Fibroblast of lung (primary cell): ENCODE results near the gene MBL2.

ENCODE experiments used
- EZH2 ChIP-seq: IDR thresholded peaks from 2 replicates; pipeline ENCODE4 v1.5.1; 2012; ENCODE audit warnings: low read length, control low read depth, mild to moderate bottlenecking; ENCODE audit errors: missing control alignments
- TF ChIP-seq, protein P1 (sequence below), 2 donors: IDR thresholded peaks in 1 of 2; conservative IDR thresholded peaks in 1 of 2; 1 replicate in 1 of 2; 2 replicates in 1 of 2; pipeline ENCODE4 v1.5.1; 2011 to 2012; ENCODE audit warnings: low read length in 2 of 2, control low read depth in 1 of 2, inconsistent platforms in 1 of 2, low read depth in 1 of 2, mild to moderate bottlenecking in 1 of 2

DNA sequence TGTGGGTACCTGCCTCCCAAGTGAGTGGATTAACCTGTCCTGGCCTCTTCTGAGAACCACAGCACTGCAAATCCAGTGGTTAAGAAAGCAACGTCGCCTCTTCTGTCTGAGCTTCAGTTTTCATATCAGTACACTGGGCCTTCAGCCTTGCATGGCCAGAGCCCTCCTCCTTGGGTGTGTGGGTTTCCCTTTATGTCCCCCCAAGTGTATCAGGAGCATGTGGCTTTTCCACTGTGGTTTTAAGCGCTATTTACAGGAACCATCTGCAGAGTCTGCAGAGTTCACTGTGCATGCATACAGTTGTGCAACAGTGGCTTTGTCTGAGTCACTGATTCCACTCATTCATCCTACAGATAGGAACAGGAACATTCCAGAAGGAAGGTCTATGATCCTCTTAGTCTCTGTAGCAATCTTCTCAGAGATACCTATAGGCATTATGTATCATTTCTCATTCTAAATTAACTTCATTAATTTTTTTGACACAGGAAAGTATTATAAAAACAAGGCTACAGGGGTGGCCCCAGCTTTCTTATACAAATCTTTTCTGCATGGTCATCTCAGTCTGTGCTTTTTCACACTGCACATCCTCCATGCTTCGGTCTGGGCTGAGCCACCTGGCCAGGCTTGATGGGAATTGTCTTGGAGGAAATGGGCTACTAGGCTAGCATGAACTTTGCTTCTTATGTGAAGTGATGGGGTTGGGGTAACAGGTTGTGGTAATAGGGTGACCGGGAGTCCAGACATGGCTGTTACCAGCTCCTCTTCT is 17.1 kb downstream of the MBL2 start:
- TF ChIP-seq, protein P1, sequence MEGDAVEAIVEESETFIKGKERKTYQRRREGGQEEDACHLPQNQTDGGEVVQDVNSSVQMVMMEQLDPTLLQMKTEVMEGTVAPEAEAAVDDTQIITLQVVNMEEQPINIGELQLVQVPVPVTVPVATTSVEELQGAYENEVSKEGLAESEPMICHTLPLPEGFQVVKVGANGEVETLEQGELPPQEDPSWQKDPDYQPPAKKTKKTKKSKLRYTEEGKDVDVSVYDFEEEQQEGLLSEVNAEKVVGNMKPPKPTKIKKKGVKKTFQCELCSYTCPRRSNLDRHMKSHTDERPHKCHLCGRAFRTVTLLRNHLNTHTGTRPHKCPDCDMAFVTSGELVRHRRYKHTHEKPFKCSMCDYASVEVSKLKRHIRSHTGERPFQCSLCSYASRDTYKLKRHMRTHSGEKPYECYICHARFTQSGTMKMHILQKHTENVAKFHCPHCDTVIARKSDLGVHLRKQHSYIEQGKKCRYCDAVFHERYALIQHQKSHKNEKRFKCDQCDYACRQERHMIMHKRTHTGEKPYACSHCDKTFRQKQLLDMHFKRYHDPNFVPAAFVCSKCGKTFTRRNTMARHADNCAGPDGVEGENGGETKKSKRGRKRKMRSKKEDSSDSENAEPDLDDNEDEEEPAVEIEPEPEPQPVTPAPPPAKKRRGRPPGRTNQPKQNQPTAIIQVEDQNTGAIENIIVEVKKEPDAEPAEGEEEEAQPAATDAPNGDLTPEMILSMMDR (conservative IDR thresholded peaks at IDR 0.05 in 1 of 2, IDR thresholded peaks at IDR 0.05 in 1 of 2; ENCODE audit: low read depth in 1 of 2, low read length in 2 of 2): no peak
- TF ChIP-seq EZH2: no peak
